Endothelial cell of umbilical vein (primary cell): ENCODE data around the gene CACNA1B. TPM values are rescaled to one million over a fixed set of nuclear protein-coding genes. Genes with fewer than 3 reads are reported as not detected.

Experiments
- BruUV-seq: library from RNA; stranded (reverse); fragments of 400-500 nt; replicated peaks from 2 replicates; lab custom pipeline; 2021; lab: Mats Ljungman, UMichigan
- CTCF ChIA-PET: fragments of 300-600, 350-600 bp; sonication (Branson Sonifier 250); formaldehyde crosslinking; loops from one replicate; lab custom pipeline; 2021; ENCODE audit warnings: antibody characterized with exemption, inconsistent platforms; lab: Charles Lee
- POLR2A ChIA-PET: fragments of 300-600, 350-600 bp; sonication (Branson Sonifier 250); formaldehyde crosslinking; loops from one replicate; lab custom pipeline; 2021; ENCODE audit warnings: antibody characterized with exemption, inconsistent platforms; lab: Charles Lee
- DNase-seq: peaks from one replicate; pipeline ENCODE4 v3.0.0-alpha.2; 2011; ENCODE audit warnings: low read depth, low spot score
- FAIRE-seq: peaks from 2 replicates; lab custom pipeline; 2011; peaks lifted over from hg19 to GRCh38; lab: Jason Lieb, UNC
- H2AFZ ChIP-seq: 2 replicates; pipeline ENCODE4 v1.6.0; 2012; ENCODE audit warnings: low read depth, low read length, control low read depth, inconsistent platforms
- H3K27ac ChIP-seq: 2 replicates; pipeline ENCODE4 v1.5.1; 2011; ENCODE audit warnings: low read depth, mild to moderate bottlenecking, control low read depth, low read length, moderate library complexity; ENCODE audit not compliant: insufficient read depth
- H3K27me3 ChIP-seq, 2 experiments: 2 replicates each; pipeline versions ENCODE4 v1.6.0 to v1.6.1; 2011; ENCODE audit warnings: low read length in 2 of 2, mixed read lengths in 1 of 2; ENCODE audit not compliant: control insufficient read depth in 2 of 2, insufficient read depth in 2 of 2
- H3K36me3 ChIP-seq, 2 experiments: 2 replicates in 1 of 2; 3 replicates in 1 of 2; pipeline ENCODE4 v1.5.1; 2011; ENCODE audit warnings: low read length in 2 of 2, mild to moderate bottlenecking in 1 of 2, moderate library complexity in 1 of 2; ENCODE audit not compliant: control insufficient read depth in 2 of 2, insufficient read depth in 2 of 2; ENCODE audit errors: extremely low read depth in 1 of 2
- H3K4me1 ChIP-seq: 3 replicates; pipeline ENCODE4 v1.5.1; 2011; ENCODE audit warnings: mild to moderate bottlenecking, low read length; ENCODE audit not compliant: control insufficient read depth, insufficient read depth; ENCODE audit errors: extremely low read depth
- H3K4me2 ChIP-seq: 2 replicates; pipeline ENCODE4 v1.6.1; 2011; ENCODE audit warnings: low read length, control low read depth, mixed read lengths; ENCODE audit not compliant: insufficient read depth
- H3K4me3 ChIP-seq, 3 experiments: fragments of 200-600 bp in 1 of 3; sonication (generic), shearing (Covaris generic) in 1 of 3; replicated peaks in 1 of 3; 2 replicates each; pipeline ENCODE4 v1.5.1; 2011 to 2016; ENCODE audit warnings: control low read depth in 3 of 3, low read length in 3 of 3, mild to moderate bottlenecking in 2 of 3, inconsistent platforms in 1 of 3, low read depth in 1 of 3, moderate library complexity in 1 of 3; ENCODE audit not compliant: insufficient read depth in 1 of 3
- H3K79me2 ChIP-seq: 2 replicates; pipeline ENCODE4 v1.6.0; 2012; ENCODE audit warnings: low read length, inconsistent platforms; ENCODE audit not compliant: control insufficient read depth, insufficient read depth
- H3K9ac ChIP-seq: replicated peaks from 2 replicates; pipeline ENCODE3; 2011; ENCODE audit warnings: low read length, control low read depth; ENCODE audit not compliant: insufficient read depth; ENCODE audit errors: extremely low read depth
- H3K9me1 ChIP-seq: replicated peaks from 3 replicates; pipeline ENCODE4 v1.6.0; 2011; ENCODE audit warnings: mild to moderate bottlenecking, low read length; ENCODE audit not compliant: control insufficient read depth, insufficient read depth; ENCODE audit errors: extremely low read depth
- H3K9me3 ChIP-seq: replicated peaks from 2 replicates; pipeline ENCODE4 v1.5.1; 2012; ENCODE audit warnings: low read length, inconsistent platforms; ENCODE audit not compliant: control insufficient read depth, insufficient read depth
- H4K20me1 ChIP-seq: replicated peaks from 2 replicates; pipeline ENCODE3; 2011; ENCODE audit warnings: mild to moderate bottlenecking, low read length; ENCODE audit not compliant: control insufficient read depth, insufficient read depth; ENCODE audit errors: extremely low read depth
- EZH2 ChIP-seq: IDR thresholded peaks from 2 replicates; pipeline ENCODE4 v1.6.1; 2012; ENCODE audit warnings: borderline replicate concordance, low read depth, mild to moderate bottlenecking, moderate library complexity, low read length, inconsistent platforms; ENCODE audit not compliant: severe bottlenecking
- FOS ChIP-seq: IDR thresholded peaks from 2 replicates; pipeline ENCODE4 v1.6.1; 2011; ENCODE audit warnings: mild to moderate bottlenecking, low read length, moderate library complexity, borderline replicate concordance; ENCODE audit not compliant: insufficient read depth
- GATA2 ChIP-seq: IDR thresholded peaks from 2 replicates; pipeline ENCODE4 v1.7.0; 2011; ENCODE audit warnings: low read depth, mild to moderate bottlenecking, moderate library complexity, mixed read lengths, low read length; ENCODE audit not compliant: insufficient read length, insufficient read depth
- MAX ChIP-seq: IDR thresholded peaks from 2 replicates; pipeline ENCODE4 v1.6.1; 2011; ENCODE audit not compliant: insufficient read depth, insufficient read length
- POLR2A ChIP-seq: IDR thresholded peaks from 2 replicates; pipeline ENCODE4 v1.6.1; 2012; ENCODE audit warnings: low read depth, mild to moderate bottlenecking, control low read depth, low read length
- POLR2AphosphoS5 ChIP-seq: IDR thresholded peaks from 2 replicates; pipeline ENCODE4 v1.6.1; 2012; ENCODE audit warnings: low read depth, mild to moderate bottlenecking, control low read depth, low read length, moderate library complexity; ENCODE audit not compliant: insufficient read depth
- dilution Hi-C: fragments of 300-500 bp; cut with MboI; formaldehyde crosslinking; loops from one replicate; pipeline ENCODE4 v1.15.0; 2019; ENCODE audit warnings: low sequenced_read_pairs; ENCODE audit not compliant: extremely low pct_ligation_motif_present
- intact Hi-C: fragments of 100-400 bp; cut with micrococcal nuclease; formaldehyde crosslinking; loops from one replicate; pipeline ENCODE4 v1.10.0; 2022
- polyA plus RNA-seq, 4 experiments: library from polyadenylated mRNA; depleted of rRNA in 3 of 4; stranded (reverse) in 3 of 4; unstranded in 1 of 4; fragments of >200 nt; gene quantifications; 2 replicates each; pipeline versions ENCODE4 v1.2.1 to v1.2.3, GENCODE V29; 2011 to 2012; ENCODE audit warnings: missing spikeins in 1 of 4
- total RNA-seq: library from RNA; stranded (reverse); gene quantifications from 2 replicates; pipeline ENCODE4 v1.2.3, GENCODE V29; 2021
- TF ChIP-seq, protein P1 (sequence below), 2 donors: IDR thresholded peaks; 1 replicate in 1 of 2; 2 replicates in 1 of 2; pipeline ENCODE4 v1.5.1; 2011; ENCODE audit warnings: low read length in 2 of 2, mild to moderate bottlenecking in 2 of 2, moderate library complexity in 2 of 2, control low read depth in 1 of 2, inconsistent platforms in 1 of 2, low read depth in 1 of 2; ENCODE audit not compliant: insufficient read depth in 1 of 2; ENCODE audit errors: extremely low read depth in 1 of 2

CACNA1B gene
- total and polyA plus RNA-seq, 2 donors (not counting 3 experiments of a cell fraction or from before 2014, with no cell fraction given): 0.11 to 0.41 TPM

GRCh38 chr9:138070815-138071214 lies 193.2 kb downstream of the CACNA1B start:
- TF ChIP-seq, protein P1, sequence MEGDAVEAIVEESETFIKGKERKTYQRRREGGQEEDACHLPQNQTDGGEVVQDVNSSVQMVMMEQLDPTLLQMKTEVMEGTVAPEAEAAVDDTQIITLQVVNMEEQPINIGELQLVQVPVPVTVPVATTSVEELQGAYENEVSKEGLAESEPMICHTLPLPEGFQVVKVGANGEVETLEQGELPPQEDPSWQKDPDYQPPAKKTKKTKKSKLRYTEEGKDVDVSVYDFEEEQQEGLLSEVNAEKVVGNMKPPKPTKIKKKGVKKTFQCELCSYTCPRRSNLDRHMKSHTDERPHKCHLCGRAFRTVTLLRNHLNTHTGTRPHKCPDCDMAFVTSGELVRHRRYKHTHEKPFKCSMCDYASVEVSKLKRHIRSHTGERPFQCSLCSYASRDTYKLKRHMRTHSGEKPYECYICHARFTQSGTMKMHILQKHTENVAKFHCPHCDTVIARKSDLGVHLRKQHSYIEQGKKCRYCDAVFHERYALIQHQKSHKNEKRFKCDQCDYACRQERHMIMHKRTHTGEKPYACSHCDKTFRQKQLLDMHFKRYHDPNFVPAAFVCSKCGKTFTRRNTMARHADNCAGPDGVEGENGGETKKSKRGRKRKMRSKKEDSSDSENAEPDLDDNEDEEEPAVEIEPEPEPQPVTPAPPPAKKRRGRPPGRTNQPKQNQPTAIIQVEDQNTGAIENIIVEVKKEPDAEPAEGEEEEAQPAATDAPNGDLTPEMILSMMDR (IDR thresholded peaks at IDR 0.05; ENCODE audit: extremely low read depth in 1 of 2, insufficient read depth in 1 of 2, low read depth in 1 of 2, low read length in 2 of 2): no peak
- POLR2A ChIA-PET: no interaction called here
- Histone ChIP-seq H3K27me3 (no peaks in the 10 kb centered on the region), H3K9me3 (no peaks in the 10 kb centered on the region), H3K4me2 (no peak overlapping the region), H3K27ac (no peak overlapping the region), H3K9ac (no peak overlapping the region), H3K9me1 (no peaks in the 10 kb centered on the region), H4K20me1 (no peaks in the 10 kb centered on the region), H3K4me1 (no peaks in the 10 kb centered on the region), H3K36me3 (no peaks in the 10 kb centered on the region), H3K4me3 (no peak overlapping the region), H3K79me2 (no peaks in the 10 kb centered on the region), H2AFZ (no peak overlapping the region)
- no TSS peak for BruUV-seq
- CTCF ChIA-PET: no interaction called here
- DNase-seq: no peak
- FAIRE-seq: no peak
- intact Hi-C loops: no loop called here
- dilution Hi-C loops: no loop called here

DNA sequence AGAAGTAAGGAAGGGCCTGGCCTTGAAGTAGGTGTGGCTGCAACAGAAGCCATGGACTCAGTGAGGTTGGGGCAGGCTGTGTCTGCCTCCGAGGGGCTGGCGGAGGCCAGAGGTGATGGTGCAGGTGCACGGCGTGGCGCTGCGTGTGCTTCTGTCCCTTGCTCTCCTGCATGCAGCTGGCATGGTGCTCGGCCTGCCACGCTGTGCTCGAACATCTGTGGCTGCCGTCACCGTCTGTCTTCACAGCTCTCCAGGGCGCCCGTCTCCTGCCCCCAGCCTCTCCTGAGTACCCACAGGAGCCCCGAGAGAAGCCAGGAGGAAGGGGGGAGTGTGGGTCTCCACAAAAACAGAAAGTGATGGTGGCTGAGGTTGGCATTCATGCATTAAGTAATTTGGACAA lies 193.7 kb downstream of the CACNA1B start:
- H3K9me3 ChIP-seq: no peaks in the 10 kb centered on the region
- intact Hi-C loops: no loop called here
- dilution Hi-C loops: no loop called here

More for the DNA sequence above, 193.7 kb downstream of the CACNA1B start:
- TF ChIP-seq FOS (no peak), MAX (no peak), POLR2A (no peak), POLR2AphosphoS5 (no peak), GATA2 (no peak), EZH2 (no peak)
- Histone ChIP-seq H3K36me3 (no peaks in the 10 kb centered on the region), H4K20me1 (no peaks in the 10 kb centered on the region), H2AFZ (no peak overlapping the region), H3K79me2 (no peaks in the 10 kb centered on the region), H3K4me3 (no peak overlapping the region), H3K9me1 (no peaks in the 10 kb centered on the region), H3K27me3 (no peaks in the 10 kb centered on the region), H3K9ac (no peak overlapping the region), H3K4me1 (no peaks in the 10 kb centered on the region), H3K27ac (no peak overlapping the region), H3K4me2 (no peak overlapping the region)
- FAIRE-seq (no peak), DNase-seq (no peak)
- ChIA-PET POLR2A (no interaction called here), CTCF (no interaction called here)
- BruUV-seq: no TSS peak
